HS-27A (cell line): ENCODE data around the gene FBXO11.
"Not testable (repeated sequence)": the region's sequence is repeated elsewhere in the genome, so short reads cannot be mapped to it uniquely, and the experiment has no call there.

Experiments used
- DNase-seq: peaks from one replicate; pipeline ENCODE4 v3.0.0-alpha.2; 2012; ENCODE audit warnings: low read depth, missing footprints

FBXO11 gene

DNA sequence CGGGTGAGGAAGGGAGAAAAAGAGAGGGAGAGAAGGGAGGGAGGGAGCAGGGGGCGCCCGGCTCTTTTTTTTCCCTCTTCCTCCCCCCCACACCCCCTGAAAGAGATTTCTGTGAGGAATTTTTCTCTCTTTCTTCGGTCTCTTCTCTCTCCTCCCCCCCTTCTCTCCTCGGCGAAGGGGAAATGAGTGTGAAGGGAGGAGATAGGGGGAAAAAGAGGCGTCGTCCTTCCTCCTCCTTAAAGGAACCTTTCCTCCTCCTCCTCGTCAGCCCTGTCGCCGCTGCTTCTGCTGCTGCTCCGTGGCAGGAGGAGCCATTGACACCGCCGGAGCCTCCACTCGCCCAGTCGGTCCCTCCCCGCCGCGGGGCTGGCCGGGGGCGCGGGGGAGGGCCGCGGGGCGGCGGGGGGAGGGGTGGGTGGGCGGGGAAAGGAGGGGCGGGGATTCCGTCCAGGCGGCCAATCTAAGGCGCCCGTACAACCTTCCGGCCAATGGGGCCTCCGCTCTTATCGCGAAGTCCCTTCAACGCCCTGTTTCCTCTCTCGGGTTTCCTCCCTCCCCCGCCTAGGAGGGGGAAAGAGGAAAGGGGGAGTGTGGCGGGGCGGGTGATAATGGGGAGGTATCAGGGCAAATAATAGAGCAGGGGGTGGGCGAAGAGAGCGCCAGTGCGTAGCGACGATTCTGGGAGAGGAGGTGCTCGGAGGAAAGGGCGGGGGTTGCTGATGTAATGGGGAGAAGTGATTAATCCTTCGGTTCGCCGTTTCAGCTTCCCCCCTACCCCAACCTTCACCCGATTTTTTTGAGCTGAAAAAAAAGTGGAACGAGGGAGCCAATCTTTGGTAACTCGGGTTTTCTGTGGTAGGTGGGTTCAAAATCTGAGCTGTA lies at the start of gene FBXO11:
FBXO11 (minus strand) TSS at position 342 of the 882 bp plus-strand sequence. CDS start 778 bp downstream, outside the sequence.
- DNase-seq: peak; percentile 93

DNA sequence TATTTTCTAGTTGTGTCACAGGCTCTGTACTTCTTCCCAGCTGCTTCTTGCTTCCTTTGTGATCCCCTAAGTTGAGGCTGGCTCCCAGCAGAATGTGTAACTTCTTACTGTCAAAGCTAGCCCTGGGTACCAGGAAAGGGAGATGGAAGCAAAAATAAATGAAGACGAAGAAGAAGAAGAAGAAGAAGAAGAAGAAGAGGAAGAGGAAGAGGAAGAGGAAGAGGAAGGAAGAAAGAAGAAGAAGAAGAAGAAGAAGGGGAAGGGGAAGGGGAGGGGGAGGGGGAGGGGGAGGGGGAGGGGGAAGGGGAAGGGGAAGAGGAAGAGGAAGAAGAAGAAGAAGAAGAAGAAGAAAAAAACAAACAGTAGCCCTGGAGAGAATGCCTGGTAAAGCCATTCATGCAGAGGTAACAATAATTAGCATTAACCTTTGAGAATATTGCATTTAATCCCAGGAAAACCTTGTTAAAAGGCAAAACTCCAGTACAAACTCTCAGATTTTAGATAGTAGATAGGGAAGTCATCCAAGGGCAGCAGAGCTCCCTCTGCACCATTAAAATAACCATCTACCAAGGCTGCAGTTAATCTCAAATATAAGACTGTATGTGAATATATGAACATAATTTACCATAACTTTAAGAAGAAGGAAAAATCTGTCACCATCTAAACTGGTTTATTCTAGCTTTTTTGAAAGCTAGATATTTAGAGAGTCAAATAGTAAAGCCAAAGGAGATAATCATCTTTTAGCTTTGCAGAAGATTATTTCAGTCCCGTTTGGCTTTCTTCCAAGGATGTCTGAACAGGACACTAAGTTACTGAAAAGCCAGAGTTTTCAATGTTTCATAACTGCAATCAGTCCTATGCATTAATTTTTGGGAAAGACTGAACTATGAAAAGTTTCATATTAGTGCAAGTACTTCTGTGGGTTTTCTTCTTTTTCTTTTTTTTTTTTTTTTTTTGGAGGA lies 44.3 kb upstream of the FBXO11 start:
- no peak for DNase-seq

DNA sequence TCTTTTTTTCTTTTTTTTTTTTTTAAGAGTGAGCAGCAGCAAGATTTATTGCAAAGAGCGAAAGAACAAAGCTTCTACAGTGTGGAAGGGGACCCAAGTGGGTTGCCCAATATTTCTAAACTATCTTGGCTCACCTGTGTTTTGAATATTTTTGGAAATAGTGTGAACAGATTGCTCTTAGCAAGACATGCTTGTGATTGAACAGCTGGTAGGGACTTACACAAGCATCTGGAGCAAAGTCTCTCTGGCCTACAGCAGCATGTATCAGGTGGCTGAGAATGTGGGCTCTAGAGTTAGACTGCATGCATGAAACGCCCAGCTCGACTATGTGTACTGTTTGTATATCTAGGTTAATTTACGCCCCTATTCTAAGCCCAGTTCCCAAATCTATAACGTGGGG lies 40.3 kb upstream of the FBXO11 start:
- DNase-seq: no peak

DNA sequence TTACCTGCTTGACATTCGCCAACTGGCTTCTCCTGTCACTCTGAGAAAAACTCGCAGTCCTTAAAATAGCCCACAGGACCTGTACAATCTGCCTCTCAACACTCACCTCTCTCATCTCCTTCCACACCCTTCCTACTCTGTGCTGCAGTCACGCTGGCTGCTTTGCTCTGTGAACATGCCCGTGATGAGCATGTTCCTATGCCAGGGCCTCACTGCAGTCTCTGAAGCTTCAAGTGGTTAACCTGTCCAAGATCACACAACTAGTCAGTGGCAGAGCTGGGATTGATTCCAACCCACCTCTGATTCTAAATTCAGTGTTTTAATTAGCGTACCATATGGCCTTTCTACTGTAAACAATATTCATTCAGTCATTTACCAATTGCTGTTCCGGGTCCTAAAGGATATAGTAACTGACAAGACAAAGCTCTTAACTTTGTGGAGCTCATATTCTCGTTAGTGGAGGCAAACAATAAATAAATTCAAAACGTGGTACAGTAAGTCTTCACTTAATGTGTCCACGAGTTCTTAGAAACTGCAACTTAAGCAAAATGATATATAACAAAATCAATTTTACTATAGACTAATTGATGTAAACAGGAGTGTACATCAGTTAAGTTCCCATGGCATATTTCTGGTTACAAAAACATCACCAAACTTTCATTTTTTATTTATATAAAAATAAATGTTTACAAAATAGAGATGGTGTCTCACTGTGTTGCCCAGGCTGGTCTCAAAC lies 38.9 kb upstream of the FBXO11 start:
- DNase-seq: no peak

DNA sequence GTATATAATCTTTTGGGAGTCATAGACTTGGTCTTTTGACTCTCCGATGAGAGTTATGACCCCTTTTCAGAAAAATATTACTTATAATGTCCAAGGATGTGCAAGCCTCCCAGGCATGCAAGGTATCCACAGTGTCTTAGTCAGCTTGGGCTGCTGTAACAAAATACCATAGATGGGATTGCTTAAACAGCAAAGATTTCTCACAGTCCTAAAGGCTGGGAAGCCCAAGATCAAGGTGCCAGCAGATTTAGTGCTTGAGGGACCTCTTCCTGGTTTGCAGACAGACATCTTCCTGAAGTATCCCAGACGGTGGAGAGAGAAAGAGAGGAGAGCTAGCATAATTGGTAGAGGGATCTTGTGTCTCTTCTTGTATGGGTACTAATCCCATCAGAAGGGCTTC lies 35.6 kb upstream of the FBXO11 start:
- no peak for DNase-seq

DNA sequence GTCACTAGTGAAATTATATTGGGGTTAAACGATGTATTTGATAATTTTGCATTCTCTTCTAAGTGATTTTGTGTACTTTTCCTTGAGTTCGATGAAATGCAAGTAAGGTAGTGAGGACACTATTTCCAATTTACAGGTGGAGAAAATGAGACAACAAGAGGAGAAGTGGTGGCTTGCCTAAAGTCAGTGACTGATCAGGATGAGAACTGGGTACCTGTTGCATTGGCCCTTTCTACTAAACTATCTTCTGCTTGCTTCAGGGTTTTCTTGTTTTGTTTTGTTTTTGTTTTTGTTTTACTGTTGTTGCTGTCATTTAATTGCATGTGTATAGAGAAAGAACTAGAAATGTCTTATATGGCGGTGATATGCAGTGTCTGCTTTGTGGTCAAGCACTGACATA lies 31.4 kb upstream of the FBXO11 start:
- no peak for DNase-seq

DNA sequence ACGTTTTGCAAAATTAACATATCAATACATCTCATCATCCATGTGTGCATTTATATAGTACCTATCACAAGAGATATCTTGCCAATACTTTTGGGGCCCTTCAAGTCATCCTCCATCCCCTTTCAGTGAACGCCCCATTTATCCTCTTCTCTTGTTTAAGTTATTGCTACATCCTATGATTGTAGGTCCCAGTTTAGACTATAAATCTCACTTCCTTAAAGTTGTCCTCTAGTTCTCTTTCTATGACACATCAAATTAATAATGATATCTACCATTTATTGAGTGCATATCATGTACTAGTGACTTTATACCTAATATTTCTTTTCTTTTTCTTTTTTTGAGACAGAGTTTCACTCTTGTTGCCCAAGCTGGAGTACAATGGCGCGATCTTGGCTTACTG lies 28.8 kb upstream of the FBXO11 start:
- DNase-seq: no peak

DNA sequence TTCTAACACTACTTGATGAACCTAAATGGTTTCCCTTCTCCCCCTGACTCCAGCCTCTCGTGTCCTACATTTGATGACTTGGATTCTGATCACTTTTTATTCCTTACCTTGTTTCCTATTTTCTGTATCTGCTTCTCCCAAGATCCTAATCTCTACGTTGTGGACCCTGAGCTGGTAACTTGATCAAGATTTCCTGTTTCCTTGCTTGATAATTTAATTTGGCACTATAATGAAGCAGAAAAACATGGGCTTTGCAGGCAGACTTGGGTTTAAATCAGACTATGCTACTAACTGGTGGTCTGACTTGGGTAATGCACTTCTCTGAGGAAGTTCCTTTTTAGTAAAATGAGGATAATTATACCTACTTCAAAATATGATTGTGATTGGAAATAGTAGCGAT lies 11.7 kb upstream of the FBXO11 start:
- no peak for DNase-seq

DNA sequence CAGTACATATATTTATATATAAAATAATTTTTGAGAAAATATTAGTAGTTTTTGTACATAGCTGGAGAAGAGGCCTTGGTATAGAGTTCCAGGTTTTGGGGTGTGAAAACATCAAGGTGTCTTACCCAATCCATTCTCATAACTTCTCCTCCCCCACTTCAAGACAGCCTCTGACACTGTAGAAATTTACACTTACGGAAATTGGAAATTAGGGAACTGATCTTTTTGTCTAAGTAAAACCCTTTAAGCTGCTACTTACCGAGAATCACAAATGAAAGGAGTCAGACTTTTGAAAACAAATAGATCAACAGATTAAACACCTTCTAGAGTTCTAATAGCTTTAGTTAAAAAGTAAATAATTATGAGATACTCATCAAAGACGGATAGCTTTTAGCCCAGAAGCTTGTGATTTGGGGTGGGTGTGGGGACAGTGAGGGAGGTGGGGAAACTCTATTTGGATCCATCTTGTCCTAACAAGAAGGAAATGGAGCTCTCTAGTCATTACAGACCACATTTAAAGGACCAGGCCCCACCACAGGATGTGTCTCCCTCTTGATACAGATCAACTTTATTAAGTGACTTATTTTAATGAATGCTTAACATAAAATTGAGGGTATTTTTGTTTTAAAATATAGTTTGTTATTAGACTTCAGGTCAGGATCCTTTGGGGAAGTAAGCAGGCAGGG lies 11.1 kb upstream of the FBXO11 start:
- DNase-seq: no peak

DNA sequence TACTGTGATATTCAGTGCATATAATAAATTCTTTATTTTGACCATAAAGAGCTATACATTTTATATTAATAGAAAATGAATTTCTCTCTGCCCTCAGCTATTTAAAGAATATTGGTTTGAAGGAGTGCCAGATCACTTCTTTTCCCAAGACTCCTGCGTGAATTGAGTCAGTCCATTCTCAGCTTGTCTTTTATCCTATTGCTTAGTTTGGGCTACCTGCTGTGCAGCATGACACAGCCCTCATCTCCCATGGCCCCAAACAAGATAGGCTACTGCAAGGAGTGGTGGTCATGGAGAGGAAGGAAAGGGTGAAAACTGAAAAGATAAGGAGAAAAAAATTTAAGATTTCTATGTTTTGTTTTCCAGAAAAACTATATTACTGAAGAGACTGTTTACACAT lies 10.1 kb upstream of the FBXO11 start:
- no peak for DNase-seq

DNA sequence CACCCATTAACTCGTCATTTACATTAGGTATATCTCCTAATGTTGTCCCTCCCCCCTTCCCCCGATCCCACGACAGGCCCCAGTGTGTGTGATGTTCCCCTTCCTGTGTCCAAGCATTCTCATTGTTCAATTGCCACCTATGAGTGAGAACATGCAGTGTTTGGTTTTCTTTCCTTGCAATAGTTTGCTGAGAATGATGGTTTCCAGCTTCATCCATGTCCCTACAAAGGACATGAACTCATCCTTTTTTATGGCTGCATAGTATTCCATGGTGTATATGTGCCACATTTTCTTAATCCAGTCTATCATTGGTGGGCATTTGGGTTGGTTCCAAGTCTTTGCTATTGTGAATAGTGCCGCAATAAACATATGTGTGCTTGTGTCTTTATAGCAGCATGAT lies 4.4 kb upstream of the FBXO11 start:
- not testable (repeated sequence) for DNase-seq

DNA sequence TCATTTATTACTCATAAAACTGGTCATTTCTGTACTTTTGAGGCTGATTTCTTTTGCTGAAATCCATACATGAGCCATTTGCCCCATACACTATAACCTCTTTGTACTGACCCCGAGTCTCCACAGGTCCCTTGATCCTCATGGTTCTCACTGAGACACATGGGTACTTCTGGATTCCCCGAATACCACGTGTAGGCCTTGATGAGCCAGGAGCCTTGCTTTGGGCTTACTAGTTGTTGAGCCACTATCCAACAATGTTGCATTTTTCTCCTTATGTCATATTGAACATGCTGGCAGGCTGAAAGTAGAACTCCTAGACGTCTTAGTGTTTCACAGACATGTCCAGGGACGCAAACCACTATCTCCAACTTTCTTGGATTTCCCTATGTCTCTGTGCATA lies 2.4 kb upstream of the FBXO11 start:
- DNase-seq: no peak

DNA sequence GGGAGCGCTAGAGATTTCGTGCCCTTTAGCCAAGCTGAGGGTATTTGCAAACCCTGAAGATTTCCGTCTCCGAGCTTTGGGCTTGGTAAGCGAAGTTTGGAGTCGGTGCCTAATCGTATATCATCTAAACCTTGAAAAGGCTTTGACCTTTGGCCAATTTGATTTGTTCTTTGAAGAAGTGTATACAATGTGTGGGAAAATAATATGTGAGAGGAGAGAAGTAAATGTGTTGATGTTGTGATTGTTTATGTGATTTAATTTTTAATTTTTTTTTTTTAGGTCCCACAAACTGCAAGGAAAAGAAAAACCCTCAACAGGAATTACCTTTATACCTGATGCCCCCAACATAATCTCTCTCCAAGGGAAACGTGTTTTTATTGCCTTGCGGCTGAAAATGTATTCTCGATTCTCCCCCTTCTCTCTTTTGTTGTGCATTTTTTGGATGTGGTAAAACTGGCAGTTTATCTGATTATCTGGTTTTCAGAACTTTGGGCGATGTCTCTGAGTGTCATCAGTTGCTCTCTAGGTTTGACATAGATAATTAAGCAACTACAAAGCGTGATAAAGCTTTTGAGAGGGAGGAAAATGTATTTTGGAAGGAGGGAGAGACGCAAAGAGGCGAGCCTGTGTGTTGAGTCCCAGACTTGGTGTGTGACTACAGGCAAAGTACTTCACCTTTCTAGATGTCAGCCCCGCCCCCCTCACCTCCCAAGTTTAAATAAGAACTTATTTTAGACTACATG lies 912 bp upstream of the FBXO11 start:
- DNase-seq: no peak

DNA sequence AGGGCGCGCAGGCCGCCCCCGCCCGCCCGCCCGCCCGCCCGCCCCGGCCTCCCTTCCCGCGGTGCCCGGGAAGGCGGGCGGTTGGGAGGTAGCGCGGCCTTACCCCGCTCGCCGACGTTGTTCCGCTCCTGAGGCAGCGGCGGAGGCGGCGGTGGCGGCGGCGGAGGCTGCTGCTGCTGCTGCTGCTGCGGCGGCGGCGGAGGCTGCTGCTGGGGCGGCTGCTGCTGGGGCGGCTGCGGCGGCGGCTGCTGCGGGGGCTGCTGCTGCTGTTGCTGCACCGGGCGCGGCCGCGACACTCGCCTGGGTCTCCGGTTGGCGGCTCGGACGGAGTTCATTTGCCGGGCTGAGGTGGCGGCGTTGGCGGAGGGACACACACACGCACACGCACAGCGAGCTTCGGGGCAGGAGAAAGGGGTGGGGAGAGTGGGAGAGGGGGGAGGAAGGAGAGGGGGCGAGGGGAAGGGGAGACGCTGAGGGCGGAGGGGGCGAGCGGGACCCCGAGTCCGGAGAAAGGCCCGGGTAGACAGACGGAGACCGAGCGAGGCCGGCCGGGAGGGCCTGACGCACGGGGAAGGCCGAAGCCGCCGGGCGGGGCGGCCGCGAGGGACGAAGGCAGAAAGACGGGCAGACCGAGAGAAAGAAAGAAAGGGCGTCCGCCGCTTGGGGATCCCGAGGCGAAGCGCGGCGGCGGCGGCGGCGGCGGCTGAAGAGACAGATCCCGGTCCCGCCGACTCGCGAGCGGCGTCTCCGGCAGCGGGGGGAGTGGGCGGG lies 727 bp downstream of the FBXO11 start:
- DNase-seq: no peak

DNA sequence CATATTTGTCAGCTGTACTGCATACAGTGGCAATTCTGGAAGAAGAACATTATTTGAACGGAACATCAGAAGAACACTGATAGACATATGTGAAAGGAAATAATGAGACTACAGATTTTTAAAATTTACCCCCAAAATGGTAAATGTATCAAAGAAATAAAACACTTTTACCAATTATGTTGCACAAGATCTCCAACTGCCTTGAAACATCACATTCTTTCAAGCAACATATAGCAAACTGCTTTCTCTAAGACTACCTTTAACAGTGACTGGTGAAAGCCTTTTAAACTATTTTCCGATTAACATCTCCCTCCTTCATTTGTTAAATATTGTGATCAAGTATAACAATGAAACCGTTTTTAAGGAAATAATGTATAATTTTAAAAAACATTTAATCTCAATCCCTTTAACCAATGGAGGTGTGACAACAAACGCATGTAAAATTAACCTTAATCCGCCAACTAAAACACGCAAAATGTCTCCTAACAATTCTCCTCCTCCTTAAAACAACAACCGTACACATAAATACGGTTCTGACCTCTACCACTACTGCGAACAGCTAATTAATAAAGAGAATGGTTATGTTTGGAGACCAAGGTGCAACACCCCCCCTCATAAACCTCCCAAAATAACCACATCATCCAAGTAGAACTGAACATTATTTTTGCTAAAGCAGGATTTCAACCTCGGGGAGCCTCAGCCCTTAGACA lies 2.4 kb downstream of the FBXO11 start:
- no peak for DNase-seq

DNA sequence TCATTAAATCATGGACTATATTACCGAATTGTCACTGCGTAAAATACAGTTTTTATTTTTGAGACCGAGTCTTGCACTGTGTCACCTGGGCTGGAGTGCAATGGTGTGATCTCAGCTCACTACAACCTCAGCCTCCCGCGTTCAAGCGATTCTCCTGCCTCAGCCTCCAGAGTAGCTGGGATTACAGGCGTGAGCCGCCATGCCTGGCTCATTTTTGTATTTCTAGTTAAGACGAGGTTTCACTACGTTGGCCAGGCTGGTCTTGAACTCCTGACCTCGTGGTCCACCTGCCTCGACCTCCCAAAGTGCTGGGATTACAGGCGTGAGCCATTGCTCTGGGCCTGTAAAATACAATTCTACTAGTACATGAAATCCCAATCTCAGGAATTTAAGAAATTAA lies 4.4 kb downstream of the FBXO11 start:
- not testable (repeated sequence) for DNase-seq

DNA sequence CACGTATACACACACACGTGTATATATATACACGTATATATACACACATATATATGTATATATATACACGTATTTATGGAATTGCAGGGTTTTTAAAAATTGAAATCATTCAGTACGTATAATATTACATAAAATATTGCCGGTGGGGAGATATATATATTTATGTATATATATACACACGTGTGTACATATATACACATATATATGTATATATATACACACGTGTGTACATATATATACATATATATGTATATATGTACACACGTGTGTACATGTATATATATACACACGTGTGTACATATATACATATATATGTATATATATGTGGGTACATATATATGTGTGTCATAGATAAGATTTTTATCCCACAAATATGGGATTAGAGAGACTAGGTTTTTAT lies 5.4 kb downstream of the FBXO11 start:
- DNase-seq: no peak

DNA sequence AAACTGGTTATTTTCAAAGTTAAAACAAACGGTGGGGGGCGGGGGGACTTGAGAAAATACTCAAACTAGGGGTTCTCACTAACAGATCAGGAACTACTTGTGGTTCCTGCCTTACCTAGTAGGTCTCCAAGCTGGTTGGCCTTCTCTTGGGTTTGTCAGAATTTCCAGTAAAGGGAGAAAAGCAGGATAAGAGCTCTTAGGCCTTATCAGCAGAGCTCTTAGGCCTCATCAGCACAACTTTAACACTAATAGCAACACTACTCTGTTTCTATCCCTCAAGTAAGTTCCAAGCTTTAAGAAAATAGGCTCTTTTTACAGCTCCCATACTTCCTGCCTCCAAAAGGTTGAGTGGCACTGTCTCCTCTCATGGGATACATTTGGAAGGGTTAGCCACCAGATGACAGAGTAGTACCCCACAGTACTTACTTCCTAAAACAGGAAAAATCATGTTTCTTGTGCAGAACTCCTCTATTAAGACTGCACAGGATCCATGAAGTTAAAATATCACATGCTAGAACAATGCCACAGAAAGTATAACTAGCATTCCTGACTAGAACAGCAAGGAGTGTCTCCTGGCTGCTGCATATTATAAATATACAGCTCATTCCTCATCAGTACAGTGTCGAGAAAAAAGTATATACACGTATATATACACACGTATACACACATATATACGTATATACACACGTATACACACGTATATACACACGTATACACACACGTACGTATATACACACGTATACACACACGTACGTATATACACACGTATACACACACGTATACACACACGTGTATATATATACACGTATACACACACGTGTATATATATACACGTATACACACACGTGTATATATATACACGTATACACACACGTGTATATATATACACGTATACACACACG lies 6.1 kb downstream of the FBXO11 start:
- DNase-seq: no peak
